ENCODE measurements around the gene FHOD1.

DNA sequence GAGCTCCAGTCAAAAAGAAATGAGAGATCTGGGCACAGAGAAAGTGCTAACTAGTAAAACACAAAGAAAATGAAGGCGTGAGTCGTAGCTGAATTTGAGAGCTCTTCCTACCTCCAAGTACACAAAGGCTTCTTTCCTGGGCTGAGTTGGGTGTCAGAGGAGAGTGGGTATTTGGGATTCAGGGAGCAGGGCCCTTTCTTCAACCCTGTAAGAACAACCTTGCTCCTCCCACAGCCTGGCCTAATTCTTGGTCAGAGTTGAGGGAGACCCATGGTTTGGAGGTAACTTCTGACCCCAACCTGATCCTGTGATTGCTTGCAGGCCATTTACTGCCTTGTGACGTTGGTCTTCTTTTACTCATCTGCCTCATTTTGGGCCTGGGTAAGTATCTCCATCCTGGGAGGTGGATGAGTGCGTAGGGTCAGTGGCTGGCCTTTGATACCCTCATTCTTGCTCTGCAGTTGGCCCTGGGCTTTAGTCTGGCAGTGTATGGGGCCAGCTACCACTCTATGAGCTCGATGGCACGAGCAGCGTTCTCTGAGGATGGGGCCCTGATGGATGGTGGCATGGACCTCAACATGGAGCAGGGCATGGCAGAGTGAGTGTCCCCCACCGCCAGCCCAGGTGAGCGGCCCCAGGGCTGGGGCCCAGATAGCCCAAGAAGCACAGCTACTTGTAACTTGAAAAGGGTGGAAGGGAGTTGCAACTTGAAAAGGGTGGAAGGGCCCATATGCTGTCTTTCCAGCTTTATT lies 19.1 kb downstream of the FHOD1 start:
- TF ChIP-seq POLR2A (IDR thresholded peaks at IDR 0.05) (no peak), CTCF (IDR thresholded peaks at IDR 0.05) (no peak)

Data from gastroesophageal sphincter (tissue), 3 donors.